ENCODE results near the gene KCNQ2.

KCNQ2 gene

DNA sequence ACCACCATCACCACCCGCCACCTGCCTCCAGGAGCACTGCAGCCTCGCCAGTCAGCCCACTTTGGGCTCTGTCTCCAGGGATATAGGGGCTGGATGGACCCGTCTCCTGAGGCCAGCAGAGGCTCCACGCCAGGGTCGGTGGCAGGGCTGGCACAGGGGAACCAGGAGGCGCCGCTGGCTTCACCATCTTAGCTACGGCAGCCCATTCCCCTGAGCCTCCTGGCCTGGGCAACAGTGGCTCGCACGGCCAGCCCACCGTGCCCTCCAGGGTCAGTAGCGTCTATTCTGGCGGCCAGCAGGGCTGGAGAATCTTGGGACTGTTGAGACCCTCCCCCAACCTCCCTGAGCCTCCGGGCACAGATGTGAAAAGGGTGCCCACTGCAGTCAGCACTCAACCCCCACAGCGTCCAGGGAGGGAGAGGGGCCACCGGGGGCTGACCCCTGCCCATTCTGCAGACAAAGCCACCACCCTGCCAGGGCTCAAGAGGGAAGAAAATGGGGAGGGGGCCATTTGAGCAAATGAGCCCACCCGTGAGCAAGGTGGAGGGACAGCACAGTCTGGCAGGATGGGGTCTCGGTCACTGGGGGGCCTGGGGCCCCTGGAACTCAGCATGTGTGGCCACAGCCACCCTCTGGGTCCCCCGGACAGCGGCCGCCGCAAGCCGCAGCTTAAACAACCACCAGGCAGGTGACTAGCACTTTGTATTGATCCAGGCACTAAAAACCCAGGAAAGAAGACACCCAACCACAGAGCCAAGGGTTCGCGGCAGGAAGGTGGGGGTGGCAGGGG, 28.7 kb downstream of the KCNQ2 start:
- Histone ChIP-seq H4K20me1 (ENCODE audit: low read depth, low read length) (no peaks in the 10 kb centered on the region), H3K4me3 (ENCODE audit: insufficient read depth, low read length, poor library complexity, severe bottlenecking) (no peak overlapping the region), H3K36me3 (ENCODE audit: low read length) (no peaks in the 10 kb centered on the region), H3K79me2 (ENCODE audit: insufficient read depth, low read length) (no peaks in the 10 kb centered on the region), H2AFZ (ENCODE audit: low read depth, low read length, severe bottlenecking) (no peak overlapping the region), H3K9ac (ENCODE audit: low read length) (no peak overlapping the region), H3F3A (ENCODE audit: insufficient read depth) (no peaks in the 10 kb centered on the region), H3K27me3 (ENCODE audit: low read length) (no peaks in the 10 kb centered on the region), H3K27ac (ENCODE audit: low read depth, low read length) (no peak overlapping the region), H3K4me2 (ENCODE audit: low read depth, low read length, poor library complexity, severe bottlenecking) (no peak overlapping the region), H3K9me3 (ENCODE audit: insufficient read depth, low read length) (no peaks in the 10 kb centered on the region), H3K9me2 (replicated peaks; ENCODE audit: insufficient read depth, low read length) (no peaks in the 10 kb centered on the region)
- TF ChIP-seq, protein P1, sequence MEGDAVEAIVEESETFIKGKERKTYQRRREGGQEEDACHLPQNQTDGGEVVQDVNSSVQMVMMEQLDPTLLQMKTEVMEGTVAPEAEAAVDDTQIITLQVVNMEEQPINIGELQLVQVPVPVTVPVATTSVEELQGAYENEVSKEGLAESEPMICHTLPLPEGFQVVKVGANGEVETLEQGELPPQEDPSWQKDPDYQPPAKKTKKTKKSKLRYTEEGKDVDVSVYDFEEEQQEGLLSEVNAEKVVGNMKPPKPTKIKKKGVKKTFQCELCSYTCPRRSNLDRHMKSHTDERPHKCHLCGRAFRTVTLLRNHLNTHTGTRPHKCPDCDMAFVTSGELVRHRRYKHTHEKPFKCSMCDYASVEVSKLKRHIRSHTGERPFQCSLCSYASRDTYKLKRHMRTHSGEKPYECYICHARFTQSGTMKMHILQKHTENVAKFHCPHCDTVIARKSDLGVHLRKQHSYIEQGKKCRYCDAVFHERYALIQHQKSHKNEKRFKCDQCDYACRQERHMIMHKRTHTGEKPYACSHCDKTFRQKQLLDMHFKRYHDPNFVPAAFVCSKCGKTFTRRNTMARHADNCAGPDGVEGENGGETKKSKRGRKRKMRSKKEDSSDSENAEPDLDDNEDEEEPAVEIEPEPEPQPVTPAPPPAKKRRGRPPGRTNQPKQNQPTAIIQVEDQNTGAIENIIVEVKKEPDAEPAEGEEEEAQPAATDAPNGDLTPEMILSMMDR (IDR thresholded peaks at IDR 0.05; ENCODE audit: insufficient read depth, low read length, poor library complexity, severe bottlenecking), result no peak
- TF ChIP-seq EZH2phosphoT487 (conservative IDR thresholded peaks at IDR 0.05; ENCODE audit: low read length), result no peak

DNA sequence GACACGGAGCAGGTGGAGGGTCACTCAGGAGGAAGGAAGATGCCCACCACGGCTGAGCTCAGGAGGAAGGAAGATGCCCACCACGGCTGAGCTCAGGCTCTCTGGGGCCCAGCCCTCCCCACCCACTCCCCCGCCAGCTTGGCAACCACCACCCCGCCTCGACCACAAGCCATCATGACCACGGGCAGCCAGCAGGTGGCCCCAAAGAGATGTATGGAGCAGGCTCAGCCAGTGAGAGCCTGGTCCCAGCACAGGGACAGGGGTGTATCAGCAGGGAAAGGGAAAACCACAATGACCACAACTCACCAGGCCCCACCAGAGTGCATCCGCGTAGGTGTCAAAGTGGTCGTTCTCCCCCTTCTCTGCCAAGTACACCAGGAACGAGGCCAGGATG, 30.4 kb downstream of the KCNQ2 start:
- no peak overlapping the region for H3K27ac ChIP-seq (ENCODE audit: low read depth, low read length)
- no peak overlapping the region for H2AFZ ChIP-seq (ENCODE audit: low read depth, low read length, severe bottlenecking)
- H3F3A ChIP-seq (ENCODE audit: insufficient read depth), result no peaks in the 10 kb centered on the region
- H3K4me3 ChIP-seq (ENCODE audit: insufficient read depth, low read length, poor library complexity, severe bottlenecking), result no peak overlapping the region
- H3K36me3 ChIP-seq (ENCODE audit: low read length), result no peaks in the 10 kb centered on the region
- no peaks in the 10 kb centered on the region for H4K20me1 ChIP-seq (ENCODE audit: low read depth, low read length)
- no peak overlapping the region for H3K4me2 ChIP-seq (ENCODE audit: low read depth, low read length, poor library complexity, severe bottlenecking)
- H3K9me3 ChIP-seq (ENCODE audit: insufficient read depth, low read length), result no peaks in the 10 kb centered on the region
- H3K27me3 ChIP-seq (ENCODE audit: low read length), result no peaks in the 10 kb centered on the region
- H3K79me2 ChIP-seq (ENCODE audit: insufficient read depth, low read length), result no peaks in the 10 kb centered on the region
- no peaks in the 10 kb centered on the region for H3K9me2 ChIP-seq (replicated peaks; ENCODE audit: insufficient read depth, low read length)
- TF ChIP-seq, protein P1 (IDR thresholded peaks at IDR 0.05; ENCODE audit: insufficient read depth, low read length, poor library complexity, severe bottlenecking), result no peak
- no peak for TF ChIP-seq EZH2phosphoT487 (conservative IDR thresholded peaks at IDR 0.05; ENCODE audit: low read length)
- no peak overlapping the region for H3K9ac ChIP-seq (ENCODE audit: low read length)

GRCh38 chr20:63441136-63442099, 31.0 kb downstream of the KCNQ2 start:
- Histone ChIP-seq H3K9me2 (replicated peaks; ENCODE audit: insufficient read depth, low read length) (no peaks in the 10 kb centered on the region), H3K79me2 (ENCODE audit: insufficient read depth, low read length) (no peaks in the 10 kb centered on the region), H3K9me3 (ENCODE audit: insufficient read depth, low read length) (no peaks in the 10 kb centered on the region), H4K20me1 (ENCODE audit: low read depth, low read length) (no peaks in the 10 kb centered on the region), H3K4me3 (ENCODE audit: insufficient read depth, low read length, poor library complexity, severe bottlenecking) (no peak overlapping the region), H3K4me2 (ENCODE audit: low read depth, low read length, poor library complexity, severe bottlenecking) (no peak overlapping the region), H3K27me3 (ENCODE audit: low read length) (no peaks in the 10 kb centered on the region), H3F3A (ENCODE audit: insufficient read depth) (no peaks in the 10 kb centered on the region), H3K36me3 (ENCODE audit: low read length) (no peaks in the 10 kb centered on the region), H2AFZ (ENCODE audit: low read depth, low read length, severe bottlenecking) (no peak overlapping the region), H3K27ac (ENCODE audit: low read depth, low read length) (no peak overlapping the region), H3K9ac (ENCODE audit: low read length) (no peak overlapping the region)
- no peak for TF ChIP-seq EZH2phosphoT487 (conservative IDR thresholded peaks at IDR 0.05; ENCODE audit: low read length)
- TF ChIP-seq, protein P1 (IDR thresholded peaks at IDR 0.05; ENCODE audit: insufficient read depth, low read length, poor library complexity, severe bottlenecking), result no peak

All from SU-DHL-6 (cell line).